Fibroblast of skin of left quadriceps (primary cell): Measurements from ENCODE around the gene ZNF236.

ENCODE experiments used
- DNase-seq, 2 experiments: peaks; one replicate each; pipeline ENCODE4 v3.0.0-alpha.2; 2013; ENCODE audit warnings: low read depth in 2 of 2

Gene ZNF236

DNA sequence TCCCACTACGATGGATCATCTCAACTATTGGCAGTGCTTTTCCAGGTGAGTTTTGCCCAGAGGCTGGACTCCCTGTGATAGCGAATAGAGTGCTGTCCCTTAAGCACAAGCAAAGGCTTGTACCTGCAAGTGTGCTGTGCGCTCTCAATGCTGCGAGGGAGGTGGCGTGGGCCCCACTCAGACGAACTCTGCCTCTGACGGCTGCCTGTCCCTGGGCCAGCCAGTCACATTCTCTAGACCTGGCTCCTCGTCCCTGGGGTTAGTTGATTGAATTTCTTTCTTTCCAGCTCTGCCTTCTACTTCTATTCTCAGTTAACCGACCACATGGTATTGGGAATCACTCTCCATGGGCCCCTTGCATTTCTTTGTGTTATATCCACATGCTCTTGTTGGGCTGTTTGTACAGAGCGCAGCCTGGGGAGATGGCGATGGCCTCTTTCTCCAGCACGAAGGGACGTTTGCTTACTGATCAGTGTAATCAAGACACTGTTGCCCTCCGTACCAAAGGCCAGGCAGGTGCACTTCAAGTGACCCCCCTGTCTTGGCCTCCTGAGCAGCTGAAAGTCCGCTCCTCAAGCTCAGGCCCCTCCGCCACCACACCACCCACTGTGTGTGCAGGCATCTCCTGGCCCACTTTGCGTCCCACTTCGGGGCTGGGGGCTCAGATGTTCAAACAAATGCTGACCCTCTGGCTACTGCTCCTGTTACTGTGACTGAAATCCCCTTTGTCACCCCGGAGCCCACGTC is 151.3 kb downstream of the ZNF236 start:
- DNase-seq = no peak

DNA sequence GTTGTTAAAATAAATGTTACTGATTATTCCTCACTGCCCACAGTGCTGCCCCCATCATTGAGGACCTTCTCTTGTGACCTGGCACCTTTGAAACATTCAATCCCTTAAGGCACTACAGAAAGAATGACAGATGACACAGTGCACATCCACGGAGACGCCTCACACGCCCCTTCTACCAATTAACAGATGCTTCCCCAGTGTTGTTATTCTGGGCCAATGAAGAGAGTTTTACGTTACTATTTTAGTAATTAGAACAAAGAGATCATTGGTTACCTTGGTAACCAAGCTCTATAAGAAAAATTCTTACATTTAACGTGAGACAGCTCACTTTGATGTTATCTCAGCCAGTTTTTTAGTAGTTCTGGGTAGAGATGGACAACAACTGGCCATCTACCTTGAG is 152.0 kb downstream of the ZNF236 start:
- DNase-seq = no peak

DNA sequence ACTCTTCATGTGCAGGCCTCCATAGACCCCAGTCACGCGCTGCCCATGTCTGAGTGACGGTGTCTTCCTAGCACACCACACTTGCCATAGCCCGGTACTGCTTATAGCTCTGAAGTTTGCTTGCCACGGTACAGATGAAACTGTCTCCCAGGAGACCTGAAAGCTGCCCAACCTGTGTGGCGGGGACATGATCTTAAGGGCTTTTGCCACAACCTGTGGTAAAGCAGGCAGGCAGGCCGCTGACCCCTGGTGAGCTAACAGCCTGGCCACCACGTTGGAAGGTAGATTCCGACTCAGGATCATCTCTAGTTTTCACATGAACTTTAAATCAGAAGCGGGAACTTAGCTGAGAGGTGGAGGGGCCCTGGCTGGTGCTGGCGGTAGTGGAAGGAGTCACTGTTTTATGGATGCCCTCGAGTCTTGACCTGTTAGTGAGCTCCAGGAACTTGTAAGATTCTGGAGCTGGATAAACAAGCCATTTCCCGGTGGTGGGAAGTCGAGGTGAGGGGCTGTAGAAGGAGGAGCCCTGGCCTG is 153.3 kb downstream of the ZNF236 start:
- no peak for DNase-seq

DNA sequence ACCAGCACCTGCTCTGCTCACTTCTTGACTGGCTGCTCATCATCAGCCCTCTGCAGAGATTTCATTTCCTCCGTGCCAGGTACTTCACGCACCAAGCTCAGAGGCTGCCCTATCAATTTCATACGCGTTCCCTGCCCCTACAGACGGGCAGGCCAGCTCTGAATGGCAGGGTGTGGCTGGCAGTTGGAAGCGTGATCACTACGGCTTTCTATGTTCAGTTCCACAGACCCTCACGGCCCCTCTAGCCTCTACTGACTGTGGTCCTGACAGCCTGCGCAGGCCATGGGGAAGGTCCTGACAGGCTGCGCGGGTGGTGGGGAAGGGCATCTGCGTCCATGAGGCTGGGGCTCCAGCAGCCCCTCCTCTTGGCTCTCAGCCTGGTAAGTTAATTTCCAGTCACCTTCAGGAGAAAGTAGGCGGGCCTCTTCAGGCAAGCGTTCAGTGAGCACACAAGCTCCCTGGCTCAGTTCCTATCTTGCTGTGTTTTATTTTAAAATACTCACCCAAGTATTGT is 154.8 kb downstream of the ZNF236 start:
- no peak for DNase-seq

DNA sequence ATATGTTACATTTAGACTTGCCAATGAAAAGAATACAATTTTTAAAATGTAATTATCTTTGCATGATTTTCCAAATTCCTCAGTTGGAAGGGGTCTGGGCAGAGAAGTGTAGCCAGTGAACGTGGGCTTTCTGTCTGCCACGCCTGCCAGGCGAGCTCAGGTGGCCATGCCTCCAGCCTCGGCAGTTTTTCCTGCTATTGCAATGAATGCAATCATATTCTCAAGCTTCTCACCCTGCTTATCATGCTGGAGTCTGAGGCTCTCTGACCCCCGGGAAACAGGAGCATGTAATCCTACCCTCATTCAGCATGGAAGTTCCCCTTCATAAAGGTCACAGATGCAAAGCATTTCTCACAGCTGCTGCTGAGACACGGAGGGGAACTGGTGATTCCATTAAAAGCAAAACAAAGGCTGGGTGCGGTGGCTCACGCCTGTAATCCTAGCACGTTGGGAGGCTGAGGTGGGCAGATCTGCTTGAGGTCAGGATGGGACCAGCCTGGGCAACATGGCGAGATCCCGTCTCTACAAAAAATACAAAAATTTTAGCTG is 155.4 kb downstream of the ZNF236 start:
- no peak for DNase-seq

DNA sequence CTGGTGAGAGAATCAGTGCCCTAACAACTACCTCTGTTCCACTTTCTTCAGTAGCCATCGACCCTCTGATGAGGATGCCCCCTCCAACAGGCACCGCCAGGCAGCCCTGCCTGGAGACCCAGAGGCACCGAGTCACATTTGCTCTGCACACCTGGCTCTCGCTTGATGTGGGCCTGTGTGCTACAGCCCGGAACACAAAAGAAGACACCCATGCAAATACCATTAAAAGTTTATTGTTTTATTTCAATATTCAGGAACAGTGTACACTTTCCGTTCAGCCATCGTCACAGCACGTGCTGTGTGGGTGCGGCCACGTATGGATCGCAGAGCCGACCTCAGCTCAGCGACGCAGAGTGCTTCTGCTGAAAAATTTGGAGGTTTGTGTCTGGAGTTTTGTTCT is 156.3 kb downstream of the ZNF236 start:
- no peak for DNase-seq

DNA sequence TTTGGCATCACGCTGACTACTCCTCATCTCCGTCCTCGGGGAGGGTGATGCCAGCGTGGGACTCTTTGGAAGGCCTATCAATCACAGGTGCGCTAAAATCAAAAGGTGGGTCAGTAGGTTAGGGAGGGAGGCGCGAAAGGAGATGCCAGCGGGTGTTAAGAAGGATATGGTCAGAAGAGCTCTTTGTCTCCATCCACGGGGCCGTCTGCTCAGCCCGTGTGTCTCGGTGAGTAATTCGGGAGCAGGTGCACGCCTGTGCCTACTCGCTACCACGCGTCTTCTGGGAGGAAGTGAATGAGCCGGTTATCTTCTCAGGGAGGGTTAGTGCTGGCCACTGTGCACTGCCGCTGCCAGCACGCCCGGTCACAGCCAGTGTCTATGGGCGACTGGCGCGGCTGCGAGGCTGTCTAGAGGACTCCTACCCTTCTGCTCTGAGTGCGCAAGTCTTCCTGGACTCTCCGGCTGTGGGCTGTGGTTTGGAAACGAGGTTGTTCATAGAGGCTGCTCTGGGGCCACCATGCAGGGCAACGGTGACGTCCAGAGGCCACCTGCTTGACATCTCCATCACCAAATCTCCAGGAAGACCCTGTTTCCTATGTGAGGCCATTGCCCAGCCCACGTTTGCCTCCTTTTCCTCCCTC is 156.9 kb downstream of the ZNF236 start:
- DNase-seq = no peak

DNA sequence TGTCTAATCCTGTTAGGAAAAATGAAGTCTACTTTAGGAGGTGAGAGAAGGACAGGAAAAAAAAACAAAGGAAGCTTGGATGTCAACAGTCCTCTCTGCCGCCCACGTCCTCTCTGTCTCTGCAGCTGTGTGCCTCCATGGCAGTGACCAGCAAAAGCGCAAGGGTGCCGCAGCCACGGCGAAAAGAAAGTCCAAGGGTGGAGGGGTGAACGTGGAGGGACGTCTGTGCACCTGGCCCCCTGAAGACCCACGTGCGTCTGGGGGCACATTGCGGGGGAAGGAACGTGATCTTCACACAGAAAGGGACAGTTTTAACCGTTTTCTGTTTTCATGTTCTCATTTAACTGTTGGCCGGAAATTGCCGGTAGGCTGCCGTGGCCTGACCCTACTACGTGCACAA is 157.5 kb downstream of the ZNF236 start:
- no peak for DNase-seq

DNA sequence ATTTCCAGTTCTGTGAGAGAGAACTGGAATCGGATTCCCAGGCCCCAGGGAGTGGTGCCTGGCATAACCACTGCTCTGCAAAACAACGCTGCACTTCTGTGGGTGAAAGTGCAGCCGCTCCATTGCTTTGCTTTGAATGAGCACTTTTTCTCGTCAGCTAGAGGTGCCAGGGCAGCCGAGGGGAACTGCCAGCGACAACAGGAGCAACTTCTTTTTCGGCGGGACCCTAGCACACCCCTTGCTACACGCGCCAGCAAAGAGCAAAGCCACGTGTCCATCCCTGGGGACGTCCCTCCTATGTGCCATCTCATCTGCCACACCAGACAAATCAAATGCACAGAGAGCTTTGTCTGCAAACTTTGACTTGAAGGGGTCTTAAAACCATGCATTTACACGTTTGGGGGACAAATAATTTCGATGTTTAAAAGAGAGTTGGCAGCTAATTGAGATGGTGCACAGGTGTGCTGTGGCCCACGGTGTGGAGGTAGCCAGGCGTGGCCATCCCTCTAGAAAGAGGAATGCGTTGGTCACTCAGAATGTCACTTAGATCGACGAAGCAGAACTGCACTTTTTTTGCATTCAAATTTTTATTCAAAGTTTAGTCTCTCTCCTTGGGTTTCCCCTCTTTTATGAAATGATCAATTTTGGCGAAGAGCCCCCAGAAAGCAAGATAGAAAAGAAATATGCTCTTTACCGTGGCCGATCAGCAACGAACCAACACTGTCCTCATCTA is 158.5 kb downstream of the ZNF236 start:
- no peak for DNase-seq

DNA sequence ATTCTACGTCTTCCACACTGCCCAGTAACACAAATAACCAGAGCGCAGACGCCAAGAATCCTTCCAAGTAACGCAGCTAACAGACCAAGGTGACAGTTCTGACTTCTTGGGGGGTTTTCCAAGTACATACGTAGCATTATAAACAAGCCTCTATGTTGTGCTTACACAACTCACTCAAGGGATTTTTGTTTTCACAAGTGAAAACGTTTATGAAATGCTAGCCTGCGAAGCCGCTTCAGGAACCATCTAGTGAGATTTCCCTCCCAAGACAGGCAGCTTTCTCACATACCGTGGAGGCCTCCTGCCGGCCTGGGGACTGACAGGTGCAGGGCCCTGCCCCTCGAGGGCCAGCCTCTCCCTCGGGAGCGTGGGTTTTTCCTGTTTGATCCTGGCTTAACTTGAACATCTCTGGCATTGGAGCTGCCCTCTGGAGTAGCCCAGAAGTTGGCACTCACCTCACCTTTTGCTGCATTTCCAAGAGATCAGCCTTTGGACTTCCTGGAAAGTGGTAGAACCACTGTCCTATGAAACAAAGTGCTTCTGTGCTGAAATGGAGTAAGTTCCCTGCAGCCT is 159.1 kb downstream of the ZNF236 start:
- no peak for DNase-seq

DNA sequence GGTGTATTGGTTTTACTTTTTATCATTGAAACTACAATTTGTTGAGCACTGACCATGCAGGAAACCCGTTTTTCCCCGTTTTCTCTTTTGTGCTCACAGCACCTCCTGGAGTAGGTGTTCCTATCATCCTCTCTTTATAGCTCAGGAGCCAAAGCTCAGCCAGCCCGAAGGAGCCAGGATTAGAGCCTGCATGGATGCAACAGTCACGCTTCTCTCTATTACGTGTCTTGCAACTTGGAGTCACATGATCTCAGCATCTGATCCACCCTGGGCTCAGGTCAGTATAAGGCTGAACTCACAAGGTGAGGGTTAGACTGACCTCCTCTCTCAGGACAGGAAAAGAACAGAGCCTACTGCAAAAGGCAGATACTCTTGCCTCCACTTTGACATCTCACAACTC is 159.7 kb downstream of the ZNF236 start:
- no peak for DNase-seq

DNA sequence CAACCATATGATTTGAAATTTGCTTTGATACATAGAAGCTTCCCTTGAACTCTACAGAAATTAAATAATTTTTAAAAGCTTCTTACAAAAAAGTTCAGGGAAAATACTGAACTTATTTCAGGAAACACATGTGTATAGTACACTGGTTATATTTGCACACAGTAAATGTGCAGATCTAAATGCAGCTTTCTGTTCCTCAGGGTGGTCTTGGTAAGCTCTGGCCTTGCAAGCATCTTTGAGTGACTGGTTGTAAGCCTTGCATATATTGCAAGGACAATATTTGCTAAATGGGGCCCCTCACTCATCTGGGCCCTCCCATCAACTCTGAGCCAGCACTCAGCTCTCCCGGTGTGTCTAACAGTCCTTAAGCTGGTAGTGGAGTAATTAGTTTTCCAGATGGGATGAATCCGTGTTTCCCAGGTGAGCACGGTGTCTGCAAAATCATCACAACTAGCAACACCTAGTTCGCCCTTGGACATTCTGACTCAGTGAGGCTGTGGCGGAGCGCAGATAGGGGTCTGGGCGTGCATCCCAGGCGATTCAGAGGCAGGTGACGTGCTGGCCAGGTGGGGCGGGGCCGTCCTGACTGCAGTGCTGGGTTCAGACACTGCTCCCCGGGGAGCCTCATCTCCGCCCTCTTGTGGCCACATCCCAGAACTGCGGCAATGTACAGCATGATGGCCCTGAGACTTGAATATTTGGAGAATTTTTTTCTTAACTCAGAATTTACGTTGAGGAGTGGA is 160.7 kb downstream of the ZNF236 start:
- DNase-seq = peak; percentile 37 to 41

DNA sequence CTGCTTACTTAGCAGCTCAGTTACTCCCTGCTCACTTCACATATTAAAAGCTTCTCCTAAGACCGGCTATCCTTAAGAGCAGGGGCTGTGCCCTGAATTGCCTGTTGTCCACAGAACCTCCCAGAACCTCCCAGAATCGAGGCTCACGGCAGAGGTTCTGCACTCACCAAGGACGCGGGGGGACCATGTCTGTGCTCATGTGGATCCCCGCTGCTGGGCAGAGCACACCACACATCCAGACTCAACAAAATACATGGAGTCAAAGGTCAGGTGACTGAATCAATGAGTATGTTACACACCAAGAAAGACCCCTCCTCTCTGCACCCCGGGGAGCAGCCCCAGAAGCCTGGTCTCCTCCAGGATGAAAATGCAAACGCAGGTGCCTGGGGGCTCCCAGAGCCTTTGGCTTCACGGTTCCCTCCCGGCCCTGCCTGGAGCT is 161.3 kb downstream of the ZNF236 start:
- no peak for DNase-seq

DNA sequence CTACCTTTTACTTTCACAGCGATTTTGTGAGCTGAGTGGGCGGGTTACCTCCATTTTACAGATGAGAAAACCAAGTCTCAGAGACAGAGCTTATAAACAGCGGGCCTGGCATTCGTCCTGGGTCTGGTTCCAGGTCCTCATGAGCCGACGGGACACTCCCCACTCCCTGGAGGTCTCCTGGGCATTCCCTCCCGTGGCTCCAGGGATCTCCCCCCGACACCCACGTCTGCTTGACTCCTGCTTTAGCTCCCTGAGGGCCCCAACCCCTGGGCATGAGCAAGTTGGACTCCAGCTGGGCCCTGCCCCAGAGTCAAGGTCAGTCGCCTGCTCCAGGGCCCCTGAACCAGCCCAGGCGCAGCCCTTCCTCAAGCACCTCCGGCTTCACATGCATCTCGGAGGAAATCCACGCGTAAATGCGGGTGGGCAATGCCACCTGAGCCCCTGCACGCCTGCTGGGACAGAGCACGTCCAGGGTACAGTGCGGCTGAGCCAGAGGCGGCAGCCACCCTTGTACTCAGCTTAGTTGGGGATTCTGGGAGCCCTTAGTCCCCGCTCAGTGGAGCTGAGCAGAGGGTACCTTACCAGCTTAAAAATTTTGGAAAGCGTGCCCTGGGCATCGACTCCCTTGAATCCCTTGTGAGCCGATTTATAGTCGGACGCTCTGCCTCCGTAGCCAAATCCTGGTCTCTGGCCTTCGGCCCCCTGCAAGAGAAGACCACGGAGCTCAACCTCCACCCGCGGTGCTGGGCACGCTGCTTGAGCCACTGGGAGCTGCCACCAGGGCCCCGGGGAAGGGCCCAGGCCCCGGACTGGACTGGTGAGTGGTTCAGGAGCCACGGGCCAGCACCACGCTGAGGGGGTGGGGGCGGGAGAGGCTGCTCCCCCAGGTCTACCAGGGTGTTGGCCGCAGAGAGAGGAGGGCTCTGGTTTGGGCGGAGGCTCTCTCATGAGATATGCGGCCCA is 162.1 kb downstream of the ZNF236 start:
- no peak for DNase-seq

DNA sequence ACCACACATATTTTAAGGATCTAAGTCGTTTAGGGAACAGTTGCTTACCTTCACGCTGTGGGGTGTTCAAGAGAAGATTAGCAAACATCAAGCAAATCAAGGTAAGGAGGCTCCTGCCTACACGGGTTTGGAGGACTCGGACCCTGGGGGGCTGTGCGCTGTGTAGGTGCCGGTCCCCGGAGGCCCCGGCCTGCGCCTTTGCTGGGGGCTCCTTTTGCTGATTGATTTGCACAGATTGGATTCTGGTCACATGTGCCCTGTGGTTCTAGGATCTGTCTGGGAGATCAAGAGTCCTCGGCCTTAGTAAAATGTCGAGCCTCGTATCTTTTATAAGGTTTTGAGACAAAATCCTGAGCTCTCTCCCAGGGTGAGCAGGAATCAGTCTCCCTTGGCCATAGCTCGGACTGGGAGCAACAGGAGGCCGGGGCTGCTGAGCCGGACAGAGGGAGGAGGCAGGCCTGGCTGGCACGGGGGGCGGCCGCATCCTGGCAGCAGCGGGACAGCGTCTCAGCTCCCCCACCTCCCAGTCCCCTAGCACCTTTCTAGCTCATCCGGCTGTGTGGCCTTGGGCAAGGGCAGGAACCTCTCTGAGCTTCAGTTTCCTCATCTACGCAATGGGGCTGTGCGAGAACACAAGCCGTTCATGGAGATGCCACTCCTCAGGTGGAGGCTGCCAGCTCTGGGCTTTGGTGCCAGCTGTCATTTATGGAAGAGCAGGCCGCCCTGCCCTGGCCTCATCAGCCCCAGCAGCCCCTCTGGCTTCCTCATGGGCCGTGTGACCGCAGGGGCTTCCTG is 163.0 kb downstream of the ZNF236 start:
- no peak for DNase-seq

DNA sequence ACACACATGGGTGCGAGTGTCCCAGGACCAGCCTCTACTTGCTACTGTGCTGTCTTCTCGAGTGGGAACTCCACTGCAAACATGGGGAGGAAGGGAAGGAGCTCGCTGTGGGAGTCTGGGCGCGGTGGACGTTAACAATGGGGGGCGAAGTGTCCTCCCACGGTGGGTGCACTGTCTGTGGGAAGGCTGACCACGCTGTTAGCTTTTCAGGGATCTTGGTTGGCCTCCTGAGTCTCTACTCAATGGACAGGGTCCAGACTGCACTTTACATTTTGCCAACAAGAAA is 163.5 kb downstream of the ZNF236 start:
- DNase-seq = no peak

DNA sequence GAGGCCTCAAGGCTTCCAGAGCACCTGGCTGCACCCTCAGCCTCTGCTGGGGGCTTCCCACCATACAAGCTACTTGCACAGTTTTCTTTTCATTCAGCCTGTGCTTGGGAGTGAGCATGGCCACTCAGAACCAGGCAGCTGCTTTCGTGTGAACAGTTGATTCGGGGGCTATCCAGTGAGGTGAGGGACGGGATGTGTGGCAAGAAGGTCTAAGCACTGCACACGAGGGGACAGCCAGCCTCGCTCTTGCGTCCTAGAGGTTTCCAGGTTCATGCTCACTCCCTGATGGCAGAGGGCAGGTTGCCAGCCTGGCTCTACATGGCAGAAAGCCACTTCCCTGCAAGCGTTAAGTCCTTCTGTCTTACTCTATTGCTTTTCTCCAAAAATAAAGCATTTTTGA is 164.0 kb downstream of the ZNF236 start:
- no peak for DNase-seq

DNA sequence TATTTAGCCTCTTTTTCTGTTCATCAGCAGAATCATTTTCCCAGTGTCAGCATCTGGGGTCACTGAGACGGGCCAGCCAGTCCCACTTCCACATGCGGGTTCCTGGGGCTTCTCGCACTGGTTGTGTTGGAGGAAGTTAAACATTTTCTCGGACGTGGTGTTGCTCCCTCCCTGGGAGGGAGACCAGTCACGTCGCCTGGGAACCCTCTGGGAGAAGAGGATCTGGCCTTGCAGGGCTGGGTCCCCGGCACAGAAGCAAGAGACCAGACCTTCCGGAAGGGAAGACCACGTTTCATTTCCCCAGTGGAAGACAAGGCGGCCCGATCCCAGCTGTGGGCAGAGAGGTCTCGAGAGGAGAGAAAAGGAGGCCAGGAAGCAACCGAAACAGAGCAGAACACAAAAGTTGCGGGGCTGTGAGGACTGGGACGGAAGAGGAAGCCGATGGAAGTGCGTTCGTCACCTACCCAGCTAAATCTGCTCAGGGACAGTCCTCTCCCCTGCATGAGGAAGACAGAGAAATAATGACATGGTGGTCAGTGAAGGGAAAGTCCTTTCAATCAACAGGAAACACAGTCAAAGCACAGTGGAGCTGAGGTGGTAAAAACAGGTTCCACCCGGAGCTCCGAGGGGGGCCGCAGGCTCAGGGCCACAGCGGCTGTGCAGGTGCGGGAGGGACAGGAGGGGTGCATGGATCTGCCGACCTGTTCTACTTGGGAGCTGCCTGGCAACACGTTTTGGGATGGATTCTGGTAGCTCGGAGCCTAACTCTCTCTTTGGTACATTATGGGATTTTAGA is 165.9 kb downstream of the ZNF236 start:
- no peak for DNase-seq
